HG02678 (cell line): ENCODE results near the gene C4B.
A peak's percentile ranks its signal among the peaks of the same experiment; 100 is the strongest.
"Not testable (repeated sequence)": the region's sequence is repeated elsewhere in the genome, so short reads cannot be mapped to it uniquely, and the experiment has no call there.

Source experiments
- ATAC-seq: cut with Tn5 transposase; IDR thresholded peaks from one replicate; pipeline ENCODE4 v1.9.1; 2021; ENCODE audit warnings: mild to moderate bottlenecking, moderate library complexity; ENCODE audit not compliant: unreplicated experiment

C4B gene

DNA sequence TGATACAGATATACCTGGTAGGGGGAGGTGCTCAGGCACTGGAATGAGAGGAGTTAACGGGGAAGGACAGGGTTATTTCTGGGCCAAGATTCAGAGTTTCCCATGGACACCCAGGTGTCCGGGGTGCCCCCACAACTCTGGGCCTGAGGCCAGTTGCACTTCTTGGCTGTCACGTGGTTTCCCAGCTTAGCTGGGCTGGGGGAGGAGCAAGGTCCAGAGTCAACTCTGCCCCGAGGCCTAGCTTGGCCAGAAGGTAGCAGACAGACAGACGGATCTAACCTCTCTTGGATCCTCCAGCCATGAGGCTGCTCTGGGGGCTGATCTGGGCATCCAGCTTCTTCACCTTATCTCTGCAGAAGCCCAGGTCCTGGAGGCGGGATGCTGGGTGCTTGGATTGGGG lies at the start of gene C4B:
C4B (plus strand) TSS at position 249 of the 400 bp plus-strand sequence; CDS start at position 300, 51 bp downstream.
- not testable (repeated sequence) for ATAC-seq

DNA sequence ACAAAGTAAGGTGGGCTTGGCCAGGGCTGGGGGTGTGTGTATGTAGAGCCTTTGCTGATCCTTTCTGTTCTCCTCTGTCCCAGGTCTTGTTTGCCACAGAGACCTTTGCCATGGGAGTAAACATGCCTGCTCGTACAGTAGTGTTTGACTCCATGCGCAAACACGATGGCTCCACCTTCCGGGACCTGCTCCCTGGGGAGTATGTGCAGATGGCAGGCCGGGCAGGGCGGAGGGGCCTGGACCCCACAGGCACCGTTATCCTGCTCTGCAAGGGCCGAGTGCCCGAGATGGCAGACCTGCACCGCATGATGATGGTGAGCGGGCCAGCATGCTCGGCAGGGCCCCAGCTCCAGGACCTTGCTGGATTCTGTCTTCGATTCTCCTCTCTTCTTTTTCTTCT lies 48.9 kb upstream of the C4B start:
- no peak for ATAC-seq

DNA sequence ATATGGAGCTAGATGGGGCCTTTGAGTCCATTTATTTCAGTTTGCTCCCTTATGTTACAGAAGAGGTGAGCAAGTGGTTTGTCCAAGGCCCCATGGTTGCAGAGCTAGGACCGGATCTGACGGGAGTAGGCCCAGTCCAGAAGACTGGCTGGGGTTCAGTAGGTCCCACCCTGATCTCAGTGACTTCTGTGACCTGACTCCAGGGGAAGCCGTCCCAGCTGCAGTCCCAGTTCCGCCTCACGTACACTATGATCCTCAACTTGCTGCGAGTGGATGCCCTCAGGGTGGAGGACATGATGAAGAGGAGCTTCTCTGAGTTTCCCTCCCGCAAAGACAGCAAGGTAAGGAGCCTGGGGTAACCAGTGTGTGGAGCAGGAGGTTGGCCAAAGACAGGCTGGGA lies 48.1 kb upstream of the C4B start:
- no peak for ATAC-seq

DNA sequence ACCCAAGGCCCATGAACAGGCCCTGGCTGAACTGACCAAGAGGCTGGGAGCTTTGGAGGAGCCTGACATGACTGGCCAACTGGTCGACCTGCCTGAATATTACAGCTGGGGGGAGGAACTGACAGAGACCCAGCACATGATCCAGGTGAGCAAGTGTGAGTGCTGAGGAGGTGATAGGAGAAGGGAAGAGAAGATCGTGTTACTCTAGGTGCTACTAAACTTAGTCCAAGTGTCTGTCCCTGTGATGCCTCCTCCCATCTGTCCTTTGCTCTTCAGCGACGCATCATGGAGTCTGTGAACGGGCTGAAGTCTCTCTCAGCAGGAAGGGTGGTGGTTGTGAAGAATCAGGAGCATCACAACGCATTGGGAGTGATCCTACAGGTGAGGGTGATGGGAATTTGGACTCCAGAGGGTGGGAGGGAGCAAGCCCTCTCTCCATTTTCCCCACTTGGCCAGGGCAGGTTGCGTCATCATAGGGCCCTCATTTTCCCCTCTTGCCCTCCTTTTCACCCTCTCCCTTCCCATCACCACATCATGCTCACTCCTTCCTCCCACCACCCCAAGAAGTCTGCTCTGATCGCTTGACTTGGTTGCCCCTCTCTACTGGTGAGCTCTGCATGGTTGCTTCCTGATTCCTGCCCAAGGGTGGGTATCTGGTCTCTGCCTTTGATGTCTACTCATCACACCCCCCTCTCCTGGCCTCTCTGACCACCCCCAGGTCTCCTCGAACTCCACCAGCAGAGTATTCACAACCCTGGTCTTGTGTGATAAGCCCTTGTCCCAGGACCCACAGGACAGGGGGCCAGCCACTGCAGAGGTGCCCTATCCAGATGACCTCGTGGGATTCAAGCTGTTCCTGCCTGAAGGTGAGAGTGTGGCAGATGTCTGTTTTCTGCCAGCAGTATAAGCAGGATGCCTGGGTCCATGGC lies 47.3 kb upstream of the C4B start:
- ATAC-seq = no peak

DNA sequence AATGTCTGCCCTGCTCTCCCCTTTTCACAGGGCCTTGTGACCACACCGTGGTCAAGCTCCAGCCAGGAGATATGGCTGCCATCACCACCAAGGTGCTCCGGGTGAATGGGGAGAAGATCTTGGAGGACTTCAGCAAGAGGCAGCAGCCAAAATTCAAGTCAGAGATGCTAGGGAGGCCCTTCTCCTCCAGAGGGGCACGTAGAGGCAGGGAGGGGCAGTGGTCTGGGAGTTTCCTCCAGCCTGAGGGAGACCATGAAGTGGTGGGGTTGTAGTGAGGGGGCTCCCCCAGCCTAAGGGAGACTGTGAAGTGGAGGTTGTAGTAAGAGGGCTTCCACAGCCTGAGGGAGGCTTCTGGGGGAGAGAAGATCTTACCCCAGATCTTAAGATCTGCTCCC lies 46.7 kb upstream of the C4B start:
- no peak for ATAC-seq

DNA sequence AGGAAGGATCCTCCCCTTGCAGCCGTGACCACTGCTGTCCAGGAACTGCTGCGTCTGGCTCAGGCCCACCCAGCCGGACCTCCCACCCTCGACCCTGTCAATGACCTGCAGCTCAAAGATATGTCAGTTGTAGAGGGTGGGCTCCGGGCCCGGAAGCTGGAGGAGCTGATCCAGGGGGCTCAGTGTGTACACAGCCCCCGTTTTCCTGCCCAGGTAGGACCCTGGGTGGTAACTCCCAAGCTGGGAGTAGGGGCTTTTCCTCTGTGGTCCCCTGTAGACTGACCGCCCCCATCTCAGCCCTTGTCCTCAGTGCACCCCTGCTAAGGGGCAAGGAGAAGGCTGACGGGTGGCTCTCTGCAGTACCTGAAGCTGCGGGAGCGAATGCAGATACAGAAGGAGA lies 46.3 kb upstream of the C4B start:
- ATAC-seq = no peak

DNA sequence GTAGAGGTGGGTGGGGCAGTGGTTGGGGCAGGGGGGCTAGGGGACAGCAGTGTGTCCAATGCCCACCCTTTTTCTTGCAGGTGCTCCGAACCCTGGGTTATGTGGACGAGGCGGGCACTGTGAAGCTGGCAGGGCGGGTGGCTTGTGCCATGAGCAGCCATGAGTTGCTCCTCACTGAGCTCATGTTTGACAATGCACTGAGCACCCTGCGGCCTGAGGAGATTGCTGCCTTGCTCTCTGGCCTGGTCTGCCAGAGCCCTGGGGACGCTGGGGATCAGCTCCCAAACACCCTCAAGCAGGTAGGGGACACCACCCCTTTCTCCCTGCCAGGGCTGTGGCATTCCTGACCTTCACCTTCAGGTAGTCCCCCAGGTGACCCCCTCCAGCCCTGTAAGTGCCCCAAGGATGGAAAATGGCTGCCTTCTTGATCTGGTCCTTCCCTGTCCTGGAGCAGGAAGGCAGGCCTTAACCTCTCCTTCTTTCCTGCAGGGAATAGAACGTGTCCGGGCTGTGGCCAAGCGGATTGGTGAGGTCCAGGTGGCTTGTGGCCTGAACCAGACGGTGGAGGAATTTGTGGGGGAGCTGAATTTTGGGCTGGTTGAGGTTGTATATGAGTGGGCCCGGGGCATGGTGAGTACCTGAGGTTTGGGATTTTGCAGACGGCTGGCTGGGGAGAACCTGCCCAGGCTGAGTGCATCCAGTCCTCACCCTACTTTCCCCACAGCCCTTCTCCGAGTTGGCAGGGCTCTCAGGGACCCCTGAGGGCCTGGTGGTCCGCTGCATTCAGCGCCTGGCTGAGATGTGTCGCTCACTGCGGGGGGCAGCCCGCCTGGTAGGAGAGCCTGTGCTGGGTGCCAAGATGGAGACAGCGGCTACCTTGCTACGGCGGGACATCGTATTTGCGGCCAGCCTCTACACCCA lies 45.5 kb upstream of the C4B start:
- no peak for ATAC-seq

DNA sequence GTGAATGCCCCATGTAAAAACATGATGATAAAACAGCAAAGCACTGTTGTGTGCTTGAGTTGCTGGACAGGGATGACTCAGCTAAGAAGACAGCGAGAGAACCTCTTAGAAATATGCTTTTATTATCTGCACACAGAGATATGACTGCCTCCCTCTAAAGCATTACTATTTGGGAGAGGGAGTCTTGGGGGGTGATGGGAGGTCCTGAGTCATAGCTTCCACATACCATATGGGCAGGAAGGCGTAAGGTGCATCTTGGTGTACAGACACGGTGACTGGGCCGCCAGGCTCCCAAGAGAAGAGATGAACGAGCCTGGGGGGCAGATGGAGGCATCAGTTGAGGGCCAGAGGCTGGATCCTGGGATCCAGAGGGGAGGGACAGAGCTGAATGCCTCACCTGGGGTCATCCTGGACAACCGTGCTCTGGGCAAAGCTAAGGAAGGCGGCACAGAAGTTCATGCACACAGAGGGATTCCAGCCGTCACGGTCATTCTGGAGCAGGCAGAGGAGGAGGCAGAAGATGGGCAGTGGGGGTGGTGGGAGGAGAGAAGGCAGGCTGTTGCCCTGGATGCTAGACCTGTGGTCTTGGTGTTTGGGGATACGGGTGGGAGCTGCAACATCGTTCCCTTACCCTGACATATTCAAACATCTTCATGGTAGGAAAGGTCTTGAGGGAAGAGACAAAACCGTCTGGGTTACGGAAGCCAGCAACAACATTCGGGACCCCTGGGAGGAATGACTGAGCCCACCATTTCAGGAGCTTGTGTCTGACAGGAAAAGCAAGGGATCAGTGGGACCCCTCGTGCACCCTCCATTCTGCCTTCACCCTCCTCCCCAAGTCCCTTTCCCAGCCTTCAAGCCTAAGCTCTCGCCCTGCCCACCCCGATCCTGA lies 44.6 kb upstream of the C4B start:
- no peak for ATAC-seq

DNA sequence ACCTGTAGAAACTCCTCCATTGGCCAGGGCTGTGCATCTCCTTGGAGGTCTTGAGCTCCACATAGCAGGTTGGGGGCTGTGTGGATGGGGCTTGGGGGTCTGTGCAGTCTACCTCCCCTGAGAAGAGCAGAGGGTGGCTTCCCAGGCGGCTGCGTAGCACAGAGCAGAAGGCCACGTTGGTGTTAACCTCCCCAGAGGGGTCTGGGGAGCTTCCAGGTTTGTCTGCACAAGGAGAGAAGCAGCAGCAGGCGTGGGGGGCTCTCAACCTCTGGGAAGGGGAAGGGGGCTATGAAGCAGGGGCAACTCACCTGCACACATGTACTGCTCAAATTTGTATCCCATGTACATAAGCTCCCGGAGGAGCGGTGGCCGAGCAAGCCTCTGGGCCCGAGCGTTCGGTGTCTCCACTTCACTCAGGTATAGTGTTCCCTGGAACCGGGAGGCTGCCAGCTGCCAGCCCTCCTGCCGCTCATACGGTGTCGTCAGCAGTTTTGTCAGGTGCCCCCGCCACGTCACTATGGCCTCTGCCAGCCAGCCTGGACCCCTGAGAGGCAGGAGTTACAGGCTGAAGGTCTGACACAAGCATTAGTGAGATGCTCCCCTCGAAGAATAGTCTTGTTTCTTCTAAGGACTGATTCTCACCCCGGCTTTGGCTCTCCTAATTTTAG lies 43.9 kb upstream of the C4B start:
- no peak for ATAC-seq

DNA sequence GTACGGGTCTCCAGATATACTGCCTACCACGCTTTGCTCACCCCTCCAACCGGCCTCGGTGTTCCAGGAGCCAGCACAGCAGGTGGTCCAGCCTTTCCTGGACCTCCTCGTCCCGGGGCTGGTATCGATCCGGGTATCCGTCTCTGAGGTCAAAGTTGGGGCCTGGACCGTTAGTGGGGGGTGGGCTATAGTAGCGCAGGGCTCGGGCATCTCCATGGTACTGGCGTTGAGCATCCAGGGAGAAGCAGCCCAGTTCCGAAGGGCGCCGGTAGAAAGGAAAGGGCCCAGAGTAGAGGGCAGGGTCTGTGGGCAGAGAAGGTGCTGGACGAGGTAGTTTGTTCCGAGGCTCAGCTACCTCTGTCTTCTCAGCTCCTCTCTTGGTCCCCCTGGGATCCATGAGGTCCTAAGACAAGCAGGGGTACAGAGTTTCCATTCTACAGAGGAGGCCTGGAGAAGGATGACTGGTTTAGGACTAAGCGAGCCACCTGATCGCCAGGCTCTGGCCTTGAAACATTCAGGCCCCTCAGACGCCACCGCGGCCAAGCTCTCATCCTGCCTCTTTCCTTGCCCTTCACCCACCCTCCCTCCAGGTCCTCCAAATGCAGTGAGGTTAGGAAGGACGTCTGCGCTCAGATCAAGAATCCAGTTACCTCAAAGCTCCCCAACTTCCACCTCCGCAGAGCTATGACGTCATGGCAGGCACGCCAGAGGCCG lies 43.2 kb upstream of the C4B start:
- ATAC-seq = no peak

DNA sequence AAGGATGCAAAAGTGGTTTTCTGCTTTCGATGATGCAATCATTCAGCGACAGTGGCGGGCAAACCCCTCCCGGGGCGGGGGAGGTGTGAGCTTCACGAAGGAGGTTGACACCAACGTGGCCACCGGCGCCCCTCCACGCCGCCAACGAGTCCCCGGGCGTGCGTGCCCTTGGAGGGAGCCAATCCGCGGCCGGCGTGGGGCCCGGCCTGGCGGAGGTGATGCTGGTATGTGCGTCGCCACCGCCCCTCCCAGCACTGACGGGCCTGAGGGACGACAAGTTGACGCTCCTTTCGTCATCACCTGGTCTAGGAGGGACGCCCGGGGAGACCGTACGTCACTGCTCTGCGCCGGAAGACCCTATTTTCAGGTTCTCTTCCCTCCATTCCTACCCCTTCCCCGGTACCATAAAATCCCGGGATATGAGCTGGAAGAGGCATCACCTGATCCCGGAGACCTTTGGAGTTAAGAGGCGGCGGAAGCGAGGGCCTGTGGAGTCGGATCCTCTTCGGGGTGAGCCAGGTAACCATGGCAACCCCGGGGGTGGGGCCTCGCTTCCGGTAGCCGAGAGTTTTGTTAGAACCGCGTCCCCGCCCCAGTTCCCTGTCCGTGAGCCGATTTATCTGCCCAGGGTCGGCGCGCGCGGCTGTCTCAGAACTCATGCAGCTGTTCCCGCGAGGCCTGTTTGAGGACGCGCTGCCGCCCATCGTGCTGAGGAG lies 42.4 kb upstream of the C4B start, which contains the start of gene DXO:
DXO (minus strand) TSS at position 146 of the 716 bp plus-strand sequence. CDS start 463 bp downstream, outside the sequence.
- peak; percentile 91 for ATAC-seq

DNA sequence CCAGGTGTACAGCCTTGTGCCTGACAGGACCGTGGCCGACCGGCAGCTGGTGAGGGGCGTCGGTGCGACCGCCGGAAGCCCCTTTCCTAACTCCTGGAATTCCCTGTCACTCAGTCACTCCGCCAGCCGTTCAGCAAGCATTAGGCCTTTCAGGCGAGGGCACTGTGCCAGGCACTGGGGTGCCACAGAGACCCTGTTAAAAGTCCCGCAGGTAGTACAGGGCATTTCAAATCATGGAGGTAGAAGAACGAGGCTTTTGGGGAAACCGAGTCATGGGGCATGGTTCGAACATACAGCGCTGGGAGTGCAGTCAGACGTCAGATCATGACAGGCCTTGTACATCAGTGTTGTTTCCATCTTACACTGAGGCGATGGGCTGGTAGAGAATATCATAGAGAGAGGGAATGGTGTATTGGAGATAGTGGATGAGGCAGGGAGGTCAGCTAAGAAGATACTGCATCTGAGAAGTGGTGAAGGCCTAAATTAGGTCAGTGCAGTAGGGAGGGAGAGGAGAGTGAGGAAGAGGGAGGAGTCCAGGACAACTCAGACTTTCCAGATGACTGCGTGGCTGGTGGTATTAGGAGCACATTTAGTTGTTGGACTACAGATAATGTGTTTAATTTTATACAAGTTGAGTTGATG lies 41.8 kb upstream of the C4B start:
- ATAC-seq = no peak

DNA sequence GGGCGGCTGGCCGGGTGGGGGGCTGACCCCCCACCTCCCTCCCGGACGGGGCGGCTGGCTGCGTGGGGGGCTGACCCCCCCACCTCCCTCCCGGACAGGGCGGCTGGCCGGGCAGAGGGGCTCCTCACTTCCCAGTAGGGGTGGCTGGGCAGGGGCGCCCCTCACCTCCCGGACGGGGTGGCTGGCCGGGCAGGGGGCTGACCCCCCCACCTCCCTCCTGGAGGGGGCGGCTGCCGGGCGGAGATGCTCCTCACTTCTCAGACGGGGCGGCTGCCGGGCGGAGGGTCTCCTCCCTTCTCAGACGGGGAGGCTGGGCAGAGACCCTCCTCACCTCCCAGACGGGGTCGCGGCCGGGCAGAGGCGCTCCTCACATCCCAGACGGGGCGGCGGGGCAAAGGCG lies 38.5 kb upstream of the C4B start:
- not testable (repeated sequence) for ATAC-seq

DNA sequence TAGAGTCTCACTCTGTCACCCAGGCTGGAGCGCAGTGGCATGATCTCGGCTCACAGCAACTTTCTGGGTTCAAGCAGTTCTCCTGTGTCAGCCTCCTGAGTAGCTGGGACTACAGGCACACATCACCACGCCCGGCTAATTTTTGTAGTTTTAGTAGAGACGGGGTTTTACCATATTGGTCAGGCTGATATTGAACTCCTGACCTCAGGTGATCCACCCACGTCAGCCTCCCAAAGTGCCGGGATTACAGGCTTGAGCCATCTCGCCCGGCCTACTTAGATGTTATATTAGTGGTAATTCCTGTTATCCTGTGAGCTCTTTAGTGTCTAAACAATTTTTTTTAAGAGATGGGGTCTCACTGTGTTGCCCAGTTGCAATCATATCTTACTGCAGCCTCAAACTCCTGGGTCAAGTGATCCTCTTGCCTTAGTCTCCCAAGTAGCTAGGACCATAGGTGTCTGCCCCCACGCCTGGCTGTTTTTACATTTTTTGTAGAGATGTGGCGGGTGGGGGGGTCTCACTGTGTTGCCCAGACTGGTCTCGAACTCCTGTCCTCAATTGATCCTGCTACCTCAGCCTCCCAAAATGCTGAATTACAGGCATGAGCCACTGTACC lies 36.7 kb upstream of the C4B start:
- ATAC-seq = no peak

DNA sequence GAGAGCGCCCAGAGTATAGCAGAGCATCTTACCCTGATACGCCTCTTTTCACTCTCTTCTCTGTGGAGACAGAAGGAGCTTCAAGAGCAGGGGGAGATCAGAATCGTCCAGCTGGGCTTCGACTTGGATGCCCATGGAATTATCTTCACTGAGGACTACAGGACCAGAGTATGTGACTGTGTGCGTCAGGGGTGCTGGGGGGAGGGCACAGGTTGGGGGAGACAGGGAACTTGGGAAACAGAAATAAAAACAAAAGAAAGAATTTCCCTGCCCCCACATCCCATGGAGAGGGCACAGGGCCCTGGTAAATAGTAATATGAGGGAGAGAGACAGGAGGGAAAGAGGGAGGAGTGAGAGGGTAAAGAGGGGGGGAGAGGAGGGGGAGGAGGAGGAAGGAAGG lies 35.8 kb upstream of the C4B start:
- no peak for ATAC-seq

DNA sequence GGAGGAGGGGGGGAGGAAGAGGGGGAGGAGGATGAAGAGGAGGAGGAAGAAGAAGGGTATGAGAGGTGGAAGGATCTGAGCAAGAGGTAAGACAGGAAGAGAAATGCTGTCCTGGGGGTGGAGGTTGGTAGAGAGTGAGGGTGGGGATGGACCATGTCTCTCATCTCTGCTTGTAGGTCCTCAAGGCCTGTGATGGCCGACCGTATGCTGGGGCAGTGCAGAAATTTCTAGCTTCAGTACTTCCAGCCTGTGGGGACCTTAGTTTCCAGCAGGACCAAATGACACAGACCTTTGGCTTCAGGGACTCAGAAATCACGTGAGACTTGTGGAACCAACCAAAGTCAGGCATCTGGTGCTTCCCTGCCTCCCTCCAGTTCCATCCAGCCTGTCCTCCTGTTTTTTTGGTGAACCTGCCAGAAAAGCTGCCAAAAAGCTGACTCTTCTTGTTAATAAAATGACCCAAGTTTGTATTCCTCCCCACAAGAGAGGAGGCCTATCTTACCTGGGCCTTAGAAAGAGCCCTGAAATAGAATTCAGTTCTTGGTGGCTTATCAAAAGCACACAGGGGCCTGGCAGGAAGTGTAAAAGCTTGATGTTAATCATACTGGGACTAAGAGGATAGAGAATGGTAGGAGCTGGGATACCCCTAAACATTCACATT lies 35.2 kb upstream of the C4B start:
- ATAC-seq = no peak

DNA sequence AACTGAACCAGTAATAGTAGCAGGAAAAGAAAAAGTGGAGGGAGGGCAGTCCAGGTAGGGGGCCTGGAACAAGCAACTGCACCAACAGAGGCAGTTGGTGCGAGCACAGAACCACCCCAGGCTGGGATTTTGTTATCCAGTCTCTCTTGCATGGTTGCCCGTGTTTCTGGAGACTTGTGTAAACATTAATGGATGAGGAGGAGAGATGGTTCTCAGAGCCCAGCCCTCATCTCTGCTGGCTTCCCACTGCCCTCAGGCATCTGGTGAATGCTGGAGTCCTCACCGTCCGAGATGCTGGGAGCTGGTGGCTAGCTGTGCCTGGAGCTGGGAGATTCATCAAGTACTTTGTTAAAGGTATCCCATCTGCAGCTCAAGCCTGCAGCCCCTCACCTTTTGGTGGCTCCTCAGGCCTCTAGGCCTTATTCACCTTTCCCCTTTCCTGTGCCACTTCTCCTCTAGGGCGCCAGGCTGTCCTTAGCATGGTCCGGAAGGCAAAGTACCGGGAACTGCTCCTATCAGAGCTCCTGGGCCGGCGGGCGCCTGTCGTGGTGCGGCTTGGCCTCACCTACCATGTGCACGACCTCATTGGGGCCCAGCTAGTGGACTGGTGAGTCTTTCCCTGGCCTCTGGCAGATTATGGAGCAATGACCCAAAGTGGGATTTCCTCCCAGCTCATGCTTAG lies 34.3 kb upstream of the C4B start:
- not testable (repeated sequence) for ATAC-seq
